Lung microvascular endothelial cell (primary cell): ENCODE data around the gene UVRAG. TPM values are rescaled to one million over a fixed set of nuclear protein-coding genes. Genes with fewer than 3 reads are reported as not detected.
"Not testable (repeated sequence)": the region's sequence is repeated elsewhere in the genome, so short reads cannot be mapped to it uniquely, and the experiment has no call there.

Experiments used
- DNase-seq, 2 donors: peaks; one replicate each; pipeline versions ENCODE4 v3.0.0 to v3.0.0-alpha.2; 2010; ENCODE audit warnings: low read depth in 2 of 2
- total RNA-seq: library from RNA; depleted of rRNA; stranded (reverse); fragments of >200 nt; gene quantifications from 2 replicates; pipeline ENCODE4 v1.2.1, GENCODE V29; 2014

UVRAG gene
- total RNA-seq, 1 donor from 2014 or later, result 60.7 TPM

DNA sequence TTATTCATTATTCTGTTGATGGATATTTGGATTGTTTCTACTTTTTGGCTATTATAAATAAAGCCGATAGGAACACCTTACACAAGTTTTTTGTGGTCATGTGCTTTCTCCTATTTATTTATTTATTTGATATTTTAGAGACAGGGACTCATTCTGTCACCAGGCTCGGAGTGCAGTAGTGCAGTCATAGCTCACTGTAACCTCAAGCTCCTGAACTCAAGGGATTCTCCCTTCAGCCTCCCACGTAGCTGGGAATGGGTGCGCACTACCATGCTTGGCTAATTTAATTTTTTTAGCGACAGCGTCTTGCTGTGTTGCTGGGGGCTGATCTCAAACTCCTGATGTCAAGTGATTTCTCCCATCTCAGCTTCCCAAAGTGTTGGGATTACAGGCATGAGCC is 135.1 kb downstream of the UVRAG start:
- DNase-seq, result no peak

DNA sequence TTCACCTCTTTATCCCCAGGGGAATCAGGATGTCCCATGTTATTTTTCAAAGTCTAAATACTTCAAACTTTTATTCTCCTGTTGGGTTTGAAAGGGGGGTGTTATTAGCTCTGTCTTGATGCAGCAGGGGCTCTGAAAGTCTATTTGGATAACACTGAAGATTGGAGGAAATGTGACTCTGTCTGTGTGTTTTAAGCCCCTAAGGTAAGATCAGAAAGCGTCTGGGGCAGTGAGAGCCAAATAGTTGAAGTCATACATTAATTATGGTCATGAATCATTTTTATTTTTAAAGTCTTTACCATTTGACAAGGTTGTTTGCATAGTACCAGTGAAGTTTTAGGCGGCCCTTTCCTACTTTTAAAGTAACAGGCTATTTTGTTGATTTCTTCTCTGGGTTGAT is 139.0 kb downstream of the UVRAG start:
- DNase-seq, result peak in 1 of 2 donors; percentile 18

GRCh38 chr11:75955443-75955842 is 140.4 kb downstream of the UVRAG start:
- no peak for DNase-seq

- no peak for DNase-seq
These were observed 144.5 kb downstream of the UVRAG start for GRCh38 chr11:75959540-75959939.

- DNase-seq, result no peak
These were observed 149.1 kb downstream of the UVRAG start for GRCh38 chr11:75964071-75964470.

DNA sequence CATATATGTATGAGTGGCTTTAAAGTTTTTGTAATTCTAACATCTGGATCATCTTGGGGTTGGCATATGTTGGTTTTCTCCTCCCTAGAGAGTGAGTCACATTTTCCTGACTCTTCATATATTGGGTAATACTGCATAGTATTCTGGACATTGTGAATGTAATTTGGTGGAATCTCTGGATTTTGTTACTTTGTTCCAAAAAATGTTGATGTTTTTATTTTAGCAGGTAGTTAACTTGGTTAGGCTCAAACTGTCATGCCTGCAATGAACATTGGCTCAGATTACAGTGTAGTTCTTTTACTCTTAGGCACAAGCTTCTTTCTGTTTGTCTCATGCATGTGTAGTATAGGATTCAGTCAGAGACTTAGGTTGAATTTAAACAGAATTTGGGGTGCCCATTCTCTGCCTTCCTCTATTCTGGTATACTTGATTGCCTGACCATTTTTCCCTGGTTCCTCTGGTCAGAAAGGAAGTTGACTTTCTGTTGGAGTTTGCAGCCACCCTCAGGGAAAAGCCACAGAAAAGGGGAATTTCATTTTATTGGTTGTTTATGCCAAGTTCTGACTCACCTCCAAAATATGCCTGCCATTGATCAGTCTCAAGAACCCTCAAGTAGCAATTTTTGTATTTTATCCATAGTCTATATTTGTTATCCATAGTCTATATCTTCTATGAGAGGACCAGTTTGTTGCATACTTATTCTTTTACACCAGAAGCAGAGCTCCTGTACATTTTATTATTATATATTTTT is 151.7 kb downstream of the UVRAG start:
- DNase-seq, result peak; percentile 57 to 82

GRCh38 chr11:75968021-75968625 is 153.1 kb downstream of the UVRAG start:
- DNase-seq, result peak; percentile 11 to 46

GRCh38 chr11:75969626-75970308 is 154.8 kb downstream of the UVRAG start:
- peak in 1 of 2 donors; percentile 54 for DNase-seq

DNA sequence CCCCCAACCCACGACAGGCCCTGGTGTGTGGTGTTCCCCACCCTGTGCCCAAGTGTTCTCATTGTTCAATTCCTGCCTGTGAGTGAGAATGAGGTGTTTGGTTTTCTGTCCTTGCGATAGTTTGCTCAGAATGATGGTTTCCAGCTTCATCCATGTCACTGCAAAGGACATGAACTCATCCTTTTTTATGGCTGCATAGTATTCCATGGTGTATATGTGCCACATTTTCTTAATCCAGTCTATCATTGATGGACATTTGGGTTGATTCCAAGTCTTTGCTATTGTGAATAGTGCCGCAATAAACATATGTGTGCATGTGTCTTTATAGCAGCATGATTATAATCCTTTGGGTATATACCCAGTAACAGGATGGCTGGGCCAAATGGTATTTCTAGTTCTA is 158.7 kb downstream of the UVRAG start:
- DNase-seq, result not testable (repeated sequence)

- not testable (repeated sequence) for DNase-seq
These were observed 164.1 kb downstream of the UVRAG start for GRCh38 chr11:75979075-75979474.

DNA sequence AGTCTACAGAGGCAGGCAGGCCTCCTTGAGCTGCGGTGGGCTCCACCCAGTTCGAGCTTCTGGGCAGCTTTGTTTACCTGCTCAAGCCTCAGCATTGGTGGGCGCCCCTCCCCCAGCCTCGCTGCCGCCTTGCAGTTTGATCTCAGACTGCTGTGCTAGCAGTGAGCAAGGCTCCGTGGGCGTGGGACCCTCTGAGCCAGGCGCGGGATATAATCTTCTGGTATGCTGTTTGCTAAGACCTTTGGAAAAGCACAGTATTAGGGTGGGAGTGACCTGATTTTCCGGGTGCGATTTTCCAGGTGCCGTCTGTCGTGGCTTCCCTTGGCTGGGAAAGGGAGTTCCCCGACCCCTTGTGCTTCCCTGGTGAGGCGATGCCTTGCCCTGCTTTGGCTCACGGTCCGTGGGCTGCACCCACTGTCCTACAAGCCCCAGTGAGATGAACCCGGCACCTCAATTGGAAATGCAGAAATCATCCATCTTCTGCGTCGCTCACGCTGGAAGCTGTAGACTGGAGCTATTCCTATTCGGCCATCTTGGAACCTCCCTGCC is 164.5 kb downstream of the UVRAG start:
- not testable (repeated sequence) for DNase-seq

DNA sequence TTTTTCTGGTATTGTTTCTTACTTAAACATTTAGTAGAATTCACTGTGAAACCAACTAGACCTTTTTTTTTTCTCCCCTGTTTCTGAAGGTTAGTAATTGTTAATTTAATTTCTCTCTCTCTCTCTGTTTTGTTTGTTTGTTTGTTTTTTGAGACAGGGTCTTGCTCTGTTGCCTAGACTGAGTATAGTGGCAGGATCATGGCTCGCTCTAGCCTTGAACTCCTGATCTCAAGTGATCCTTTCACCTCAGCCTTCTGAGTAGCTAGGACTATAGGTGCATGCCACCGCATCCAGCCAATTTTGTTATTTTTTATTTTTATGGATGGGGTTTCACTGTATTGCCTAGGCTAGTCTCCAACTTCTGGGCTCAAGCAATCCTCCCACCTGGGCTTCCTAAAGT is 165.0 kb downstream of the UVRAG start:
- no peak for DNase-seq

DNA sequence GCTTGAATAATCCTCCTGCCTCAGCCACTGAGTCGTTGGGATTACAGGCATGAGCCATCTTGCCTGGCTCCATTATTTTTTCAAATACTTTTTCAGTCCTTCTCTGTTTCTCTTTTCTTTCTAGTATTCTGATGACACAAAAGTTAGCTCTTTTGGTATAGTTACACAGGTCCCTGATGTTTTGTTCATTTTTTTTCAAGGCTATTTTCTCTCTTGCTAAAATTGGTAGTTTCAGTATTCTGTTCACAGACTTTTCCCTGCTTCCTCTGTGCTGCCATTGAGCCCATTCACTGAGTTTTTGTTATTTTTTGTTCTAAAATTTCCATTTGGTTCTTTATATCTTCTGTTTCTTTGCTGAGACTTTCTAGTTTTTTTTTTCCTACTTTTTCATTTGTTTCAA is 166.5 kb downstream of the UVRAG start:
- no peak for DNase-seq

- no peak for DNase-seq
These were observed 167.3 kb downstream of the UVRAG start for GRCh38 chr11:75982309-75982708.

DNA sequence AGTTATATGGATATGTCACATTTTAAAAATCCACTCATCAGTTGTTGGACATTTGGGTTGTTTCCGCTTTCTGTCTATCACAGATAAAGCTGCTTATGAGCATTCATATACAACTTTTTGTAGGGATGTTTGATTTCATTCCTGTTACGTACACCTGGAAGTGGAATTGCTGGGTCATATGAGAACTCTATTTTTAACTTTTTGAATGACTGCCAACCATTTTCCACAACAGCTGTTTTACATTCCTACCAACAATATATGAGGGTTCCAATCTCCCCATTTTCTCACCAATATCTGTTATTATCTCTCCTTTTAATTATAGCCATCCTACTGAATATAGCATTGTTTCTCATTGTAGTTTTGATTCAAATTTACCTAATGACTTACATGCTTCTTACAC is 172.0 kb downstream of the UVRAG start:
- peak; percentile 59 to 87 for DNase-seq

DNA sequence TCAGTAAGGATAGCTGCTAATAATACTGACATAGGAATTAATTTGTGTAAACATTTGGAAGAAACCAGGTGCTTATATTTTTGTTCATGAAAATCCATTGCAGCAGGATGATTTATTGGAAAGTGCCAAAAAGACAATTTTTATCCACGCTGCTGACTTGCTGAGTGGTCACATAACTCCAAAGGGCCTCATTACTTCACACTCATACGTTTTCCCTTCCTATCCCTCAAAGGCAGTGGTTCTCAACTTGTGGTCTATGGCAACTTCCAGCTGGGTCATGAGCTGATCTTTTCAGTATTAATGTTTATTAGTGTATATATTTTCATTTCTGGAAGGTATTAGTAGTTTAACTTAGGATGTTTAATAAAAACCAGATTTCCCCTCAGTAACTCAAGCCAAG is 178.1 kb downstream of the UVRAG start:
- DNase-seq, result no peak

DNA sequence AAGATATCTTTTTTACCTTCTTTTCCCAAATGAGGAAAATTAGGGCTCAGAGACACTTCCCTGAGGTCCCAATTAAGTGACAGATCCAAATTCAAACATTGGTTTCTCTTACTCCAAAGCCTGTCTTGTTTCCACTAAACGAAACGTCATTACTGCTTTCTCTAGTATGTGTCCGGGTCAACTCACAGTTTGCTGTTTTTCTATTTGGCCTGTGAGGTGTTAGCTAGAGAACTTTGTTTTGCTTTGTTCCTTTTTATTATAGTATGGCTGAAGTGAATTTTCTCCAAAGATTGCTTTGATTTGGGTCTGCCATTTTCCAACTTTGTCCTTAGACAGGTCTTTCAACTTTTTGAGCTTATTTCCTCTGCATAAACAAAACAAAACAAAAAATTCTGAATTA is 179.6 kb downstream of the UVRAG start:
- DNase-seq, result no peak

GRCh38 chr11:75996523-75997442 is 181.8 kb downstream of the UVRAG start:
- peak; percentile 10 to 65 for DNase-seq

DNA sequence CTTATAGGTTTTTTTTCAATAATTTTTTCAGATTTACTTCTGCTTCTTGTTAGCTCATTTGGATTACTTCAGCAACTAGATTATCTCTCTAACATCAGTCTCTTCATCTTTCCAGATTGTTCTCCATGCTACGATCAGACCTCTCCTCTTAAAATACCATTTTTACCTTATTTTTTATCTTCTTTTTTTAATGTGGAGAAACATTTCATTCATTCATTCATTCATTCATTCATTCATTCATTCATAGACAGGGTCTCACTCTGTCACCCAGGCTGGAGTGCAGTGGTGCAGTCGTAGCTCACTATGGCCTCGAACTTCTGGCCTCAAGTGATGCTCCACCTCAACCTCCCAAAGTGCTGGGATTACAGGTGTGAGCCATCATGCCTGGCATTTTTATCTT is 189.4 kb downstream of the UVRAG start:
- no peak for DNase-seq

- no peak for DNase-seq
These were observed 190.7 kb downstream of the UVRAG start for GRCh38 chr11:76005756-76006155.

DNA sequence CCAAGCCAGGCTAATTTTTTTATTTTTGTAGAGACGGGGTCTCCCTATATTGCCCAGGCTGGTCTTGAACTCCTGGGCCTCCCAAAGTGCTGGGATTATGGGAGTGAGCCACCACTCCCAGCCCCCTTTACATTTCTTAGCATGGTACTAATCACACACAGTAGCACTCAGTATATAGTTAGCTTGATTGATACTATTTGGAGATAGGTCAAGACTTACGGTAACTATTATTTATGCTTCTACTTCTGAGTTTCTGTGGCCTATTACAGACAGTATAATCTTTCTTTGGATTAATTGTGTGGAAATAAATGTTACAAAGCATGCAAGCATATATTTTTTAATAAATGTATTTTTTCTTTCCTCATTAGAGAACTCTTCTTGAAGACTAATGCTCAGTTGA is 192.2 kb downstream of the UVRAG start:
- no peak for DNase-seq
